GM19193 (cell line): Measurements from ENCODE around the gene NEDD1.

ENCODE experiments used
- POLR2A ChIP-seq: IDR thresholded peaks from 4 replicates; pipeline ENCODE4 v1.6.1; 2011; ENCODE audit not compliant: insufficient read depth, insufficient read length; ENCODE audit errors: extremely low read depth

NEDD1 gene, protein sequence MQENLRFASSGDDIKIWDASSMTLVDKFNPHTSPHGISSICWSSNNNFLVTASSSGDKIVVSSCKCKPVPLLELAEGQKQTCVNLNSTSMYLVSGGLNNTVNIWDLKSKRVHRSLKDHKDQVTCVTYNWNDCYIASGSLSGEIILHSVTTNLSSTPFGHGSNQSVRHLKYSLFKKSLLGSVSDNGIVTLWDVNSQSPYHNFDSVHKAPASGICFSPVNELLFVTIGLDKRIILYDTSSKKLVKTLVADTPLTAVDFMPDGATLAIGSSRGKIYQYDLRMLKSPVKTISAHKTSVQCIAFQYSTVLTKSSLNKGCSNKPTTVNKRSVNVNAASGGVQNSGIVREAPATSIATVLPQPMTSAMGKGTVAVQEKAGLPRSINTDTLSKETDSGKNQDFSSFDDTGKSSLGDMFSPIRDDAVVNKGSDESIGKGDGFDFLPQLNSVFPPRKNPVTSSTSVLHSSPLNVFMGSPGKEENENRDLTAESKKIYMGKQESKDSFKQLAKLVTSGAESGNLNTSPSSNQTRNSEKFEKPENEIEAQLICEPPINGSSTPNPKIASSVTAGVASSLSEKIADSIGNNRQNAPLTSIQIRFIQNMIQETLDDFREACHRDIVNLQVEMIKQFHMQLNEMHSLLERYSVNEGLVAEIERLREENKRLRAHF

DNA sequence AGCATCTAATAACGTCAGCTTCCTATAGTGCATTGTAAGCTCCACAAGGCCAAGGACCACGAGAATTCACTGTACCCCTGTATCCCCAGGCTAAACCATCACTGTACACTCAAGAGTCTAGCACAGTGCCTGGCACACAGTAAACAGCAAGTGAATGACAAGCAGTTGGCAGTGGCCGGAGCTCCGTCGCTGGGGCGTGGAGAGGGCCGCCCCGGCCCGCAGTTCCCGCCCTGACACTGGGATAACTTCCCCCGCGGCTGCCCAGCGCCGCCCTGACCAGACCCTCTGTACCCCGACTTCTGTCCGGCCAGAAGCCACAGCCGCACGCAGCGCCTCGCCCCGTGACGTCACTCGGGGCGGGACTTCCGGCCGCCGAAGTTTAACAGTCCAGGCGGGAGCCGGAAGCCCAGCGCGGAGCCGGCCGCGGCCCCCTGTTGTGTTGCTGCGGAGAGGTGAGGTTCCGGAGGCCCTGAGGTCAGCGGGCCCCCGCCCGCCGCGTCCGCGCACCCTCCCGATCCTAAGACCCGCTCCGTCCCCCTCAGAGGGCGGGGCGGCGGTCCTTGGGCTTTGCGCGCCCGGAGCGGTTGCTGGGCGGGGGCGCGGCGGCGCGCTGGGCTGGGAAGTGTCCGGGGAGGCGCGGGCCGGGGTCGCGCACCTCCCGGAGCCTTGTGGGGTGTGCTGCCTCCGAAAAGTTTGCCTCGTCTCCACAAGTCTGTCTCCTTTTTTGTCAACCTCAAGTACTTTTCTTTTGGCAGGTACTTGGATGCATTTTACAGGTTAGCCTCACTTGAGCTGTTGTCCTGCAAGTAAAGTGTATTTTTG lies at the start of gene NEDD1:
Gene NEDD1, plus strand, starts transcription at position 409 of the 822 bp plus-strand sequence. CDS start 2,503 bp downstream, outside the sequence.
- TF ChIP-seq POLR2A: peak; percentile 95

DNA sequence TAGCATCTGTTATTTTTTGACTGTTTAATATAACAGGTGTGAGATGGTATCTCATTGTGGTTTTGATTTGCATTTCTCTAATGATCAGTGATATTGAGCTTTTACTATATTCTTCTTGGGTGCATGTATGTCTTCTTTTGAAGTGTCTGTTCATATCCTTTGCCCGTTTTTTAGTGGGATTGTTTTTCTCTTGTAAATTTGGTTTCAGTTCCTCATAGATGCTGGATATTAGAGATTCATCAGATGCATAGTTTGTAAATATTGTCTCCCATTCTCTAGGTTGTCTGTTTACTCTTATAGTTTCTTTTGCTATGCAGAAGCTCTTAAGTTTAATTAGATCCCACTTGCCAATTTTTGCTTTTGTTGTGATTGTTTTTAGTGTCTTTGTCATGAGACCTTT lies 48.9 kb upstream of the NEDD1 start:
- no peak for TF ChIP-seq POLR2A

DNA sequence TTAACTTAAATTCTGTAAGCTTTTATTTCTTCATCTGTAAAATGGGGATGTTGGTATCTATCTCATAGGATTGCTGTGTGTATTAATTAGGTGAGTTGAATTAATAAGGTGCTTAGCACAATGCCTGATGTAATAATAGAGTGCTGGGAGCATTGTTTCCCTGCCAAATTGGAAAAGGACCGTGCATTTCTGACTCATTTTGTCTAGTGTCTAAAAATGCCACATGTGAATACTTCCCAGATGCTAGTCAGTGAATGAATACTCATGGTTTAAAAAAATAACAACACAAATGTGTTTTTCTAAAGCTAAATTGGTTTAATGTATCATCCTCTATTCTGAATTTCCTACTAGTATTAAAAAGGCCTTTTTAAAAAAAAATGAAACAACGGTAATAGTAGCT lies 45.4 kb upstream of the NEDD1 start:
- no peak for TF ChIP-seq POLR2A

DNA sequence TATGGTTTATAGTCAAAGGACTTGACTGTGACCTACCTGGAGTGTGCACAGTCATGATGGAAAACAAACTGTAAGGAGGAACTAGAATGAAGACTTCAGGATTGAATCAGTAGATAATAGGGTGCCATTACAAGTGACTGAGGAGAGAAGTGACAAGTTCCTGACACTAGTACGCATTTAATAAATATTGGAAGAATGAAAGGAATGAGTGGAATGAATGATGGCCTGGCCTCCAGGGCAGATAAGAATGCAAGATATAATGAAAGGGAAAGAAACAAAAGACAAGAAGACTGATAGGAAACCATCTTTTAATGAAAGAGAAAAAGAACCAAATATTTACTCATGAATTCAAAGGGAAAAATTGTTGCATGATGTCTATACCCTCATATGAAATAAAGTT lies 44.7 kb upstream of the NEDD1 start:
- no peak for TF ChIP-seq POLR2A

DNA sequence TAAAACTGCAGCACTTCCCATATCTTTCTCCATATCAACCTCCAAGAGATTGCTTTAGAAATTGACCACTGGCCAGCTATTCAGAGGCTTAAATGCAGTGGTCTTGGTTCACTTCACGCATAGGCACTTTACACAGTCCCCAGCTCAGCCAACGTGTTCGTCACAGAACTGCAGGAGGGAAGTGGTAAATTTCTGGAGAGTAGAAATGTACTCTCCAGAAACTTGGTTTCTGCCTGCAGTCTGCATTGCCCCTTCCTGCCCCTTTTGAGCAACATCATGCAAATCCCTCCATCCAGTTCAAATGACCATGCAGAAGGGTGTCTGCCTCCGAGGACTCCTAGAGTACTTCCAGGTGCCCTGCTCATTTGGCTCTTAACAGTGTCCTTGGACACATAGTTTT lies 42.7 kb upstream of the NEDD1 start:
- TF ChIP-seq POLR2A: no peak

DNA sequence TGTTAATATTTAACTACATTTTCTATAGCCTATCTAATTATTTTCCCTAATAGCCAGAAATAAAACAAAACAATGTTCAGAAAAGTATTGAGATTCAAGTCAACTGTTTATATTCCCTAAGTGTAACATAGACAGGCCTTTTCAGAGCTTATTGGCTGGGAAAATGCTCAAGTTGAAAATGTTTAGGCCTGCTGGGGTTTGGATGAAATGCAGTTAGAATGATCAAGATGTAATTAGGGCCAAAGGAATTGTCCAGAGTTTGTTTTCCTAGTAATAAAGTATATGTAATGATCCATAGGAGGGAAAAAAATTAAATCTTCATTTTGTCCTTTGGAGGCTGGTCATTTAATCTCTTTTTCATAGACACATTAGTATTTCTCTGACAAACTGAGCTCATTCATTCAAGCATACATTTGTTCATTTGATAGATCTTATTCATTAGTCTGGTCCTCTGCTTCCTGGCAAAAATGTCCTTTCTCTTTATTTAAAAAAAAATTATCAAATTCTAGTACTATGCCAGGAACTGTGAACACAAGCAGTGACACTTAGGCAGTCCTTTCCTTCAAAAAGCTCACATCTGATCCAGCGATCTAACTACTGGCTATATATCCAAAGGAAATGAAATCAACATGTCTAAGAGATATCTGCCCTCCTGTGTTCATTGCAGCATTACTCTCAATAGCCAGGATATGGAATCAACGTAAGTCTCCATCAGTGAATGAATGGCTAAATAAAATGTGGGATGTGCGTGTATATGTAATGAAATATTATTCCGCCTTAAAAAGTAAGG lies 40.1 kb upstream of the NEDD1 start:
- TF ChIP-seq POLR2A: no peak

DNA sequence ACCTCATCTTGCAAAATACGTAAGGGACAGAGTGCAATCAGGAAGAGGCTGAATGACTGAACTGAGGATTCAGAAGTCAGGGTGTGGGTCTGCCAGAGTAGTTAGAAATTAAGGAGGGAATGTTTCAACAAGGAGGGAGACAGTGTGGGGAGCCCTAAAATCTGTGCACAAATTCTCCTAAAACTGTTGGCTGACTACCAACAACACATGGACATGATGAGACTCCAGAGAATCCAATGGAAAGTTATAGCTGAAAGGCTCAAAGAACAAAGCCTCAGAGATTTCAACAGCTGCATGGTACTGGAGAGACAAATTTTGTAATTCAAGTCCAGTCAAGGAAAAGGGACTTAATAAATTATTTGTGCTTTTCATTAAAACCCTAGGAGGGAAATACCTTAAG lies 36.1 kb upstream of the NEDD1 start:
- TF ChIP-seq POLR2A: no peak

DNA sequence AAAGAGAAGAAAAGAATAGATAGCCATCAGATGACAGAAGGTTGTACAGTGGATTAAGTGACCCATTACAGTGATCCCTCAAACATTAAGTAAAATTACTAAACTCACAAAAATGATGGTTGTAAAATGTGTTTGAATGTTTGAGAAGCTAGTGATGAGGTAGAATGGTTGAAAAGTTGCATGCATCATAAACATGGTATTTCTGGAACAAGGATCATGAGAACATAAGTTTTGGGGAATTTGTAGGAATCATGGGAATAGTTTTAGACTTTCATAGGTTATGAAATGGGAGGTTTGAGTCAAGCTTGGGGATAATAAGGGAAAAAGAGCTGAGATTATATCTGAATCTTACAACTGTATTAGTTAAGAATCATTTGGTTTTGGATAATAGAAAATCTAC lies 34.1 kb upstream of the NEDD1 start:
- TF ChIP-seq POLR2A: no peak

DNA sequence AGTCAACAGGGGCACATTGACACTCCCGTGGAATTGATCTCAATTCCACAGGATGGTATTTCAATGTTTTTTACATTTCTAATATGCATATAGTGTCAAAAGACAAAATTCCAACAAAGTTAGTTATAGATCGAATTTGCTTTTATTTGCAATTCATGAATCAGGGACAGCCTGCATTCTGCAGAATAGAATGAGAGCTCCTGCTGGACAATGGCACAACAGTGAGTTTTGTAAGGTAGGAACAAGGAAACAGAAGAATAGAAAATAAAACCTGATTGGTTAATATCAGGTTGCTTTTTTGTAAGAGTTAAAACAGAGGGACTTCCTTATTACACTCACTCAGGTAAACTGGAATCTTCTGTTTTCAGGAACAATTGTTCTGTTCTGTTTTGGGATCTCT lies 32.8 kb upstream of the NEDD1 start:
- no peak for TF ChIP-seq POLR2A

DNA sequence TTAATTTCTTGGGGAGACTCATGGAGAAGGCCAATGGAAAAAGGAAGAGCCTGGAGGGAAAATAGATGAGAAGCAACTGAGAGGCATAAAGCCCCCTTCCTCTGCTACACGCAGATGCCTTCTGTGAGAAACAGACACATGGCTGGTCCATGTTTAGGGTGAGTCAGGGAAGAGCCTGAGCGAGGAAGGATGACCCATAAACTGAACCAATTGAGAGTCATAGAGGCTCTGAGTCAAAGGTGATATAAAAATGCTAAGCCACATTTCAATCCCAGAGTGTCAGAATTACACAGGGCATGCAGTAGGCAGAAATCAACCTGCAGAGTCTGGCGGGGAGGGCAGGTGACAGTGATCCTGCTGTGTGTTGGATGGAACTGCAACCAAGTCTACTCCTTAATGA lies 30.1 kb upstream of the NEDD1 start:
- no peak for TF ChIP-seq POLR2A

DNA sequence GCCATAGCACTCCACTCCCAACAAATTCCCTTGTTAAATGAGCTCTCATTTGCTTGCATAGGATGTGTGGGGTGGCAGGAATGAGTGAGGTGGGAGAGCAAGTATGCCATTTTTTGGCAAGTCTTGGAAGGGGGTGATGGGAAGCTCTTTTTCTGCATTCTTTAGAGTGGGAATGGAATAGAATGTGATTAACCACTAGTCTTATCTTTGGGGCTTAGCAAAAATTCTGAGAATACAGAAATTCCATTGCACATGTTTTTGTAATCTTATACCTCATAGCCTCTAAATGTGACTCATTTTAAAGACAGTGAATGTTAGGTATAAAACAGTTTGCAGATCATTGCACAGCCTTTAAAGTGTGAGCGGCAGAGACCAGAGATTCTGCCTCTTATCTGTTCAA lies 28.4 kb upstream of the NEDD1 start:
- no peak for TF ChIP-seq POLR2A

DNA sequence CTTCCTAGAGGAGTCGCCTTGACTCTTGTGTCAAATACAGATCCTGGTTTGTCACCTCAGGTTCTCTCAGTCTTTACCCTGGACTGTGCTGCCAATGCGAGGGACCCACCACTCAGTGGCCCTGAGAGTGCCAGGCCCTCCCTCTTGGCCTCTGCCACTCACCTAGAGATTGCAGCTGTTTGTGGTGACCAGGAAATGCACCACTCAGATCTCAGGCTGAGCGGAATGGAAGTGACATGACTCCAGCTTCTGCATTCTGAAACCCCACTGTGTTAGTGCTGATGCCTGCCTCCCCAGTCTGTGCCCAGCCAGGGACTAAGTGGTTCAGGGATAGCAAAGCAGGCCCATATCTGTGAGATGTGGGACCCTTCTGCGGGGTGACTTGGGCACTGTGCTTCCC lies 27.8 kb upstream of the NEDD1 start:
- no peak for TF ChIP-seq POLR2A

DNA sequence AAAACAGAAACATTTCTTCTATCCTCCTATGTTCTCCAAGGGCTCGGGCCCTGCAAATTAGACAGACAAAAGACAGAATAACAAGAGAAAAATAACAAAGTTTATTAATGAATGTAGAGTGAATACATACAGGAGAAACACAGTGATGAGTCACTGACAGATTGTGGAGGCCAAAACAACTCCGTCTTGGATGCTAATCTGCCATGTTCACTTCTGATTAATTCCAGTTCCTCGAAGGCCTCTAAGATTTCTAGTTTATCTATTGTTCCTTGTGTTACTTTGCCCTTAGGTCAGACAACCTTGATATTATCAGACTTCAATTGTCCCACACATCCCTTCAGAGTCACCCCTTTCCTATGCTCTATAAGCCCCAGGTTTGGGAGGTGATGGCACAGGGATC lies 26.8 kb upstream of the NEDD1 start:
- TF ChIP-seq POLR2A: no peak

DNA sequence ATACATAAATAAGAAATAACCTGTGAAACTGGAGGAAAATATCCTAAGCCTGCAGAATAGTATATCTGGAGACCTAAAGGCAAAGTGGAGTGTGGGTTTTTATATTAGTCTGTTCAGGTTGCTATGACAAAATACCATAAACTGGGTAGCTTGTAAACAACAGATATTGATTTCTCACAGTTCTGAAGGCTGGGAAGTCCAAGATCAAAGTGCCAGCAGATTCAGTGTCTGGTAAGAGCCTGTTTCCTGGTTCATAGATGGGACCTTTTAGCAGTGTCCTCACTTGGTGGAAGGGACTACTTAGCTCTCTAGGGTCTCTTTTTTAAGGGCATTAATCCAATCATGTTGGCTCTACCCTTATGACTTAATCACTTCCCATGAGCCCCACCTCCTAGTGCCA lies 25.4 kb upstream of the NEDD1 start:
- no peak for TF ChIP-seq POLR2A

DNA sequence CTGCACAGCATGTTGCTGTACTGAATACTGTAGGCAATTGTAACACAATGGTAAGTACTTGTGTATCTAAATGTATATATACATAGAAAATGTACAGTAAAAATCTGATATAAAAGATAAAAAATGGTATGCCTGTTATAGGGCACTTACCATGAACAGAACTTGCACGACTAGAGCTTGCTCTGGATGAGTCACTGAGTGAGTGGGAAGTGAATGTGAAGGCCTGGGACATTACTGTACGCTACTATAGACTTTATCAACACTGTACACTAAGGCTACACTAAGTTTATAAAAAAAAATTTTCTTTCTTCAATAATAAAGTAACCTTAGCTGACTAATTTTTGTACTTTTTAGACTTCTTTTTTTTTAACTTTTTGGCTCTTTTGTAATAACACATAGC lies 24.2 kb upstream of the NEDD1 start:
- no peak for TF ChIP-seq POLR2A

DNA sequence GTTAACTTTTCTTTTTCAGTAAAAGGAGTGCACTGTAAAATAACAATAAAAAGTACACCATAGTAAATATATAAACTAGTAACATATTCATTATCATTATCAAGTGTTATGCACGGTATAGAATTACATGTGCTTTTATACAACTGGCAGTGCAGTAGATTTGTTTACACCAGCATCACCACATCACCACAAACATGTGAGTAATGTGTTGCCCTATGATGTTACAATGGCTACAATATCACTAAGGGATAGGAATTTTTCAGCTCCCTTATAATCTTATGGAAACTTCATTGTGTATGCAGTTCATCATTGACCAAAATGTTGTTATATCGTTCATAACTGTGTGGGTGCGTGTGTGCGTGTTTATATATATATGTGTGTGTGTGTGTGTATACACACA lies 23.5 kb upstream of the NEDD1 start:
- TF ChIP-seq POLR2A: no peak
